Large intestine (tissue), 3 donors: Measurements from ENCODE around the gene ATP8B1. TPM values are rescaled to one million over a fixed set of nuclear protein-coding genes. Genes with fewer than 3 reads are reported as not detected.
"Not testable (repeated sequence)": the region's sequence is repeated elsewhere in the genome, so short reads cannot be mapped to it uniquely, and the experiment has no call there.

Experiments used
- DNase-seq, 2 donors: peaks; one replicate each; pipeline versions ENCODE4 v3.0.0 to v3.0.0-alpha.2; 2013
- H3K27ac ChIP-seq: one replicate; pipeline ENCODE4 v1.5.1; 2013; ENCODE audit warnings: low read length
- H3K27me3 ChIP-seq: 2 replicates; pipeline ENCODE4 v1.6.1; 2013; ENCODE audit warnings: low read length; ENCODE audit not compliant: control insufficient read depth, insufficient read depth
- H3K36me3 ChIP-seq: 2 replicates; pipeline ENCODE4 v1.6.1; 2013; ENCODE audit warnings: low read length; ENCODE audit not compliant: control insufficient read depth, insufficient read depth
- H3K4me1 ChIP-seq: one replicate; pipeline ENCODE4 v1.6.1; 2013; ENCODE audit warnings: low read length; ENCODE audit not compliant: control insufficient read depth, insufficient read depth
- H3K4me3 ChIP-seq: one replicate; pipeline ENCODE4 v1.5.1; 2013; ENCODE audit warnings: low read length
- H3K9me3 ChIP-seq: one replicate; pipeline ENCODE4 v1.6.1; 2013; ENCODE audit warnings: mild to moderate bottlenecking, low read depth, low read length, moderate library complexity; ENCODE audit not compliant: control insufficient read depth
- WGBS: methylation state at CpG from one replicate; pipeline ENCODE4 v1.1.5; 2013; ENCODE audit warnings: low lambda C conversion rate; ENCODE audit not compliant: insufficient coverage; 5-methylcytosine and 5-hydroxymethylcytosine counted together
- polyA plus RNA-seq: library from polyadenylated mRNA; unstranded; fragments of 120-200 nt; gene quantifications from one replicate; pipeline ENCODE4 v1.2.1, GENCODE V29; 2013

Gene ATP8B1
- polyA plus RNA-seq, 1 donor: 68.2 TPM

DNA sequence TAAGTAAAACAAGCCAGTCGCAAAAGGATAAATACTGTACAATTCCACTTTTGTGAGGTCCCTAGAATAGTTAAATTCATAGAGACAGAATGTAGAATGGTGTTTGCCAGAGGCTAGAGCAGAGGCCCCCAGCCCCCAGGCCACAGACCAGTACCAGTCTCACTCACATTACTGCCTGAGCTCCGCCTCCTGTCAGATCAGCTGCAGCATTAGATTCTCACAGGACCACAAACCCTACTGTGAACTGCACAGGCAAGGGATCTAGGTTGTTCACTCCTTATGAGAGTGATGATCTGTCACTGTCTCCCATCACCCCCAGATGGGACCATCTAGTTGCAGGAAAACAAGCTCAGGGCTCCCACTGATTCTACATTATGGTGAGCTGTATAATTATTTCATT is 17.5 kb upstream of the ATP8B1 start:
- WGBS: 100% methylated on average over 1 of the region's 2 CpGs
- H3K9me3 ChIP-seq, H3K36me3 ChIP-seq, DNase-seq, H3K4me1 ChIP-seq, H3K4me3 ChIP-seq, H3K27me3 ChIP-seq, H3K27ac ChIP-seq: not testable (repeated sequence)

DNA sequence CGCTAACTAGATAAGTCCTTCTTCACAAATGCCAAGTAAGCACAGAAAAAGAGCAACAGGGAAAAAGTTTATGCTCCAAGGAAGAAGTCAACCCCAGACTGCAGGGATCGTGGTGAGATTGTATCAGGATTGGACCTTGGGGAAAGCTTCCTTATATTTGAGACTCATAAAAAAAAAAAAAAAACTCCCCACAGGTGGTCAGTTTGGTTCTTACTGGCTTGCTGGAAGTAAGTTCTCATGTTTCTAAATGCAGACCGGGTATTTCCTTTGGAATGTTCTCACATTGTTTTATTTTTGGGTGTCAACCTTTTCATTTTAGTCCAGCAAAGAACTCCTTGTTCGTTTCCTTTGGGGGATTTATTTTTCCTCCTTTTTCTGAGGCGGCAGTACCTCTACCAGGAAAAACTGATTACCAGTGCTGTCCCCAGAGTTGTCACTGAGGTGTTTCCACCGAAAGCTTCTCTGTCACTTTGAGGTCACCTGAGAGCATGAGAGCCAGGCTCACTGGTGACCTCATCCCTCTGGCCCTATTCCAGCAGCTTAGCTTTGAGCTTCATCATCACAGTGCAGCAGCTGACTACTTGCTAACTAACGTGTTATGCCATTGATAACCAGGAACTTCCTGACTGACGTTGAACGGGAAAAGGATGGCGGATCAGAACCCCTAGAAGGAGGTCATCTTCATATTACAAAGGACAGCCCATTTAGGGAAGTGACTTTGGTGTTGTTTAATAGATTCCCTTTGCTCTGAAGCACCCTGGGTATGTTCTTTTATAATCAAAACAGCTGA is 16.8 kb upstream of the ATP8B1 start:
- DNase-seq: peak; percentile 92 to 95
- Histone ChIP-seq H3K27ac (no peak overlapping the region), H3K4me1 (no peaks in the 10 kb centered on the region), H3K27me3 (no peaks in the 10 kb centered on the region), H3K9me3 (no peaks in the 10 kb centered on the region), H3K36me3 (no peaks in the 10 kb centered on the region), H3K4me3 (no peak overlapping the region)
- 34% methylated on average over 2 of the region's 10 CpGs for WGBS

DNA sequence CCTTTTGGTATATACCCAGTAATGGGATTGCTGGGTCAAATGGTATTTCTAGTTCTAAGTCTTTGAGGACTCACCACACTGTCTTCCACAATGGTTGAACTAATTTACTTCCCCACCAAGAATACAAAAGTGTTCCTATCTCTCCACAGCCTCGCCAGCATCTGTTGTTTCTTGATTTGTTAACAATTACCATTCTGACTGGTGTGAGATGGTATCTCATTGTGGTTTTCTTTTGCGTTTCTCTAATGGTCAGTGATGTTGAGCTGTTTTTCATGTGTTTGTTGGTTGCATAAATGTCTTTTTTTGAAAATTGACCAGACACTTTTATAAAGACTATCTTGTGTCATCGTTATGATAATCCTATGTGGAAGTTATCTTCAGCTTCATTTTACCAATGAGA is 16.0 kb upstream of the ATP8B1 start:
- no peak for DNase-seq
- Histone ChIP-seq H3K4me3 (no peak overlapping the region), H3K36me3 (no peaks in the 10 kb centered on the region), H3K4me1 (no peaks in the 10 kb centered on the region), H3K27me3 (no peaks in the 10 kb centered on the region), H3K9me3 (no peaks in the 10 kb centered on the region), H3K27ac (no peak overlapping the region)
- WGBS: 90% methylated on average over 2 of the region's 3 CpGs

DNA sequence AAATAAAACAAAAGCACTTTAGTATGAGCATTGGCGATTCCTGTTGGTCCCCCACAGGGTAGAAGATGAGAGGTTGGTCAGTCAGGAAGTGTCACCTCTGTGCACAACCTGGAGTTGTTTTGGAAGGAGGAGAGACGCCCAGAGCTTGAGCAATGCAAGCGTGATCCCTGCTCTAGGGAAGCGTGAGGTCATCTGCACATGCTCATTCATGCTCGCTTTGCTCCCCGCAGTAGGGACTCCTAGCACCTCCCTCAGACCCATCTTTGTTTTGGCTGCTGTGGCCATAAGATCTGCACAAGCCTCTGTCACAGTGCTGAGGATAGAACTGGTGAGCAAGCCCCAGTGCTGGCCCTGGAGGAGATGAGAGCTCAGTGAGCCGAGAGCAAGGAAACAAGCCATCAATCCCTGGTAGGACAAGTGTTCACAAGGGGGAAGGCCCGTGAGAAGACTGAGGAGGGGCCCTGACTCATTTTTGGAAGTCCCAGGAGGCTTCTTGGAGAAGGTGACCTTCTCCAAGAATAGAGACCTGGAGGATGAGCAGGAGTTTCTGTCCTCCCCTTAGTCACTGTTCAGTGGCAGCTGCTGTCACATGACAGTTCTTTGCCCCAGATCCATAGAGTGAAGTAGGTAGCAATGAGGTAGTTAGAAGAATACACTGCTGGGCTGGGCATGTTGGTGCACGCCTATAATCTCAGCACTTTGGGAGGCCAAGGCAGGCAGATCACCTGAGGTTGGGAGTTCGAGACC is 13.3 kb upstream of the ATP8B1 start:
- H3K4me1 ChIP-seq: peaks cover 4% of the 10 kb centered on the region
- H3K27me3 ChIP-seq: no peaks in the 10 kb centered on the region
- peak overlapping the region; percentile 41 for H3K27ac ChIP-seq
- no peaks in the 10 kb centered on the region for H3K9me3 ChIP-seq
- no peaks in the 10 kb centered on the region for H3K36me3 ChIP-seq
- WGBS: no CpG with 5 or more reads among the region's 10 CpGs
- no peak overlapping the region for H3K4me3 ChIP-seq
- DNase-seq: peak in 1 of 2 donors; percentile 64

DNA sequence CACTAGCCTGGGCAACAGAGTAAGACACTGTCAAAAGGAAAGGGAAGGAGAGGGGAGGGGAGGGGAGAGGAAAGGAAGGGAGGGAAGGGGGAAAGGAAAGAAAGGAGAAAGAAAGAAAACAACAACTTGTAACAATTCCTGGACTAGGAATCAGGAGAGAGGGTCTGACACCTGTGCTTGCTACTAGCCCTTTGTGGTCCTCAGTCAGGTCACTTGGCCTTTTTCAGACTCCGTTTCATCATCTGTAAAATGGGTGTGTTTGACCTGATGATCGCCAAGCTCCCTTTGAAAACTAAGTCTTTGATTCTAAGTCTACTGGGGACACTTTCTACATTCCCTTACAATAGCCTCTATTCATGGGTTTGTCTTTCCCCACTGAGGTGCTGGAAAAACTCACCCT is 11.4 kb upstream of the ATP8B1 start:
- Histone ChIP-seq H3K27ac (no peak overlapping the region), H3K27me3 (no peaks in the 10 kb centered on the region), H3K36me3 (no peaks in the 10 kb centered on the region), H3K9me3 (no peaks in the 10 kb centered on the region), H3K4me3 (no peak overlapping the region), H3K4me1 (peaks cover 4% of the 10 kb centered on the region)
- no CpG with 5 or more reads among the region's 2 CpGs for WGBS
- no peak for DNase-seq

DNA sequence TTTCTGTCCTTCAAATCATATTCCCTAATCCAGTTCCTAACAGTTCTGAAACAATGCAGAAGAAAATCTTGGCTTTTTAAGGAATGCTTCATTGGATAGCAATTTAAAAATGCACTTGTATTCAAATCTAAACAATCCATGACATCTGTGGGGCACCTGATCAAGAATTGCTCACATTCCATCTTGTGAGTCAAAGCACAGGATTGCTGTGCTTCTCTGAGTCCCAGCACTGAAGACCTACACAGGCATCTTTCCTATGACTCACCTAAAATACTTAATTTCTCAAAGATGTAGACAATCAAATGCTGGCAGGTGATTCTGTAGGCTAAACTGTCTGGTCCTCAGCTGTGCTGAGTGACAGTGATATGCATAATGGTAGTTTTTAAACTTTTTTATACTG is 10.1 kb upstream of the ATP8B1 start:
- H3K36me3 ChIP-seq: no peaks in the 10 kb centered on the region
- no peaks in the 10 kb centered on the region for H3K9me3 ChIP-seq
- no peaks in the 10 kb centered on the region for H3K27me3 ChIP-seq
- H3K27ac ChIP-seq: no peak overlapping the region
- DNase-seq: no peak
- H3K4me1 ChIP-seq: peaks cover 4% of the 10 kb centered on the region
- H3K4me3 ChIP-seq: no peak overlapping the region

DNA sequence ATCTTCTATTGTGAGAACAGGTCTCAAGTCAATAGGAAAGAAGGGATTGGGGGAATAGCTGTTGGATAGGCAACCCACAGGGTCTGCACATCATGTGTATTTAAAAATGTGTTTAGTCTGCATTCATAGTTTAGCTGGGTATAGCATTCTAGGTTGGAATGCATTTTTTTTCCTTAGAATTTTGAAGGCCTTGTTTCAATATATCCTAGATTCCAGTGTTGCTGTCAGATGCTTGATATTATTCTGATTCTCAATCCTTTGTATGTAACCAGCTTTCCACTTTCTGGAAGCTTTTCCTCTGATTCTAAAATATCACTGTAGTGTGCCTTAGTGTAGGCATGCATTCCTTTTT is 9.0 kb upstream of the ATP8B1 start:
- H3K4me1 ChIP-seq: peaks cover 4% of the 10 kb centered on the region
- no peaks in the 10 kb centered on the region for H3K27me3 ChIP-seq
- no peak for DNase-seq
- H3K4me3 ChIP-seq: no peak overlapping the region
- H3K27ac ChIP-seq: peak overlapping the region; percentile 85
- H3K36me3 ChIP-seq: no peaks in the 10 kb centered on the region
- no peaks in the 10 kb centered on the region for H3K9me3 ChIP-seq

DNA sequence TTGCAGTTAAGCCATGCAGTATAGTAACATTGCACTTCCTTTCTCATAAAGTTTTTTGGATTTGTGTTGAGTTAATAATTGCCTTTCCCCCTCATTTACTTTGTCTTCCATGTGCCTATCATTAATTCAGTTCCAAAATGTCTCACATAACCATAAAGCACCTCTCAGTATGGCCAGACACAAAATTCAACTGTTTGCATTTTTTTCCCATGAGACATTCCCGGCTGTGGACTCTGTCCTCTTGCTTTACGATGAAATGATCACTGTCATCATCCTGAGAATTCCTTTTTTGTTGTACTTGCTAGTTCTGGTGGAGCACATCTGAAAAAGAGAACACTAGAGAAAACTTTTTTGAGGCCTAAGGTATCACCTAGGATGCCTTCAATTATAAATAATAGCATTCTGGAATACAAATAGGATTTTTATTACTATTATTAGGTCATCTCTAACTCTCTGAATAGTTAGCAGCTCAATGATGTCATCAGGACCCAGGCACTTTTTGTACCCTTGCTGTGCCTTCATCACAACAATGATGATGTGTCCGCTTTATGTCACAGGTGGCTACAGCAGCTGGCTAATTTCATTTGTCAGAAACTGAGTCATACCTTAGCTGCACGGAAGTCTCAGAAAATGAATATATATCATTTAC is 8.5 kb upstream of the ATP8B1 start:
- 100% methylated on average over 1 of the region's 4 CpGs for WGBS
- no peak overlapping the region for H3K4me3 ChIP-seq
- peaks cover 4% of the 10 kb centered on the region for H3K4me1 ChIP-seq
- H3K27me3 ChIP-seq: no peaks in the 10 kb centered on the region
- no peaks in the 10 kb centered on the region for H3K9me3 ChIP-seq
- peak; percentile 66 to 78 for DNase-seq
- peak overlapping the region; percentile 85 for H3K27ac ChIP-seq
- H3K36me3 ChIP-seq: no peaks in the 10 kb centered on the region

DNA sequence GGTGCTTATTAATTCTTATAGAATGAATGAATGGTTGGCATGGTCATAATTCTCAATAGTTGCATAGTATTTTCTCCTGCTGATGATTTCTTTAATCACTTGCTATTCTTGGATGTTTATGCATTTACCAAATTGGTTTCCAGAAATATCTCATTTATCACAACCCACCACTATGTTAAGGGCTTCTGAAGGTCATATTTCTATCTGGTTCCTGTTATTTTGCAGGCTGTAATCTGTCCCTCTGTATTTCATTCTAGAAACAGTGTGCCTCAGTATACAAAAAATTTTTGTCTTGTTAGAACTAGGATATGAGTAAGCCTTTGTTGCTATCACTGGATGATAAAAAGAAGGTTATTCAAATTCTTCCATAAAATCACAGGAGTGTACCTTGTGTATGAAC is 6.1 kb upstream of the ATP8B1 start:
- DNase-seq: no peak
- H3K4me1 ChIP-seq: peaks cover 4% of the 10 kb centered on the region
- no peaks in the 10 kb centered on the region for H3K9me3 ChIP-seq
- H3K36me3 ChIP-seq: no peaks in the 10 kb centered on the region
- H3K27ac ChIP-seq: no peak overlapping the region
- no peaks in the 10 kb centered on the region for H3K27me3 ChIP-seq
- no peak overlapping the region for H3K4me3 ChIP-seq

DNA sequence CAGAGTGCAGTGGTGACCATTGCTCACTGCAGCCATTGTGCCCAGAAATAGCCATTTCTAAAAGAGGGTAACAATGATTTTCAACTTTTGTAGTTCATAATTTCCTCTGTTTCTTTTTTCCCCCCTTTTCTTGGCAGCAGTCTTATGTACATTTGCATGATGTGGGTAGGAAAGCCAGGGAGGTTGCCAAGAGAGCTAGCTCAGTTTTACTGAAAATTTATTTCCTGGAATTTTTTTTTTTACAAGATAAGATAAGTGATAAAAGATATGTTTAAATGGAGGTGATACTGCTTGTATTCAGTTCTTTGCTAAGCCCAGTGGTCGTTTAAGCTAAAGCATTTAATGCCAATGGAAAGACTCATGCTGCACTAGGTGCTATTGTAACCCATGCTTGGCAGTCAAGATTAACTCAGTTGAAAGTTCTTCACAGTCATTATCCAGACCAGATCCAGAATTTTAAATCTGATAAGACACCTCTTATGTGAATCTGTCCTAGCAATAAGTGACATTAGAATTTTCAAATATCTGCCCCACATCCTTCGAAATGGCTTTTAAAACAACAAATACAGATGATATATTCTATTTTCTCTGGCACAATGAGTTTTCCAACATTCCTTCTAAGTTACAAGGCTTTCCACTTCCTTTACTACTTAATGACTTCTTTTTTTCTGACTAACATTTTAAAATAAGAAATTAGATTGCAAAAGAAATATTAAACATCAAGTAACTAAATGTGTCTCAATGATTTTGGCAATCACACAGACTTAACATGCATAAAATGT is 4.4 kb upstream of the ATP8B1 start:
- Histone ChIP-seq H3K4me1 (peaks cover 4% of the 10 kb centered on the region), H3K36me3 (no peaks in the 10 kb centered on the region), H3K4me3 (no peak overlapping the region), H3K9me3 (no peaks in the 10 kb centered on the region), H3K27me3 (peaks cover under 1% of the 10 kb centered on the region), H3K27ac (peak overlapping the region; percentile 7)
- 100% methylated on average over 1 of the region's 2 CpGs for WGBS
- no peak for DNase-seq
